Activated CD8-positive, alpha-beta memory T cell treated with anti-CD3 and anti-CD28 coated beads, Interleukin-2, amount 50 U/mL, for 24 hours (primary cell): ENCODE results near the gene ACAP1.
"Not testable (repeated sequence)": the region's sequence is repeated elsewhere in the genome, so short reads cannot be mapped to it uniquely, and the experiment has no call there.

ENCODE experiments used
- DNase-seq: peaks from one replicate; pipeline ENCODE4 v3.0.0-alpha.2; 2020; ENCODE audit errors: extremely low read depth

The ACAP1 gene

GRCh38 chr17:7328840-7329373 is 7.4 kb upstream of the ACAP1 start, which contains the start of gene NEURL4:
Gene NEURL4 (minus strand): TSS chr17:7329335. CDS start chr17:7329312, 23 bp downstream.
- DNase-seq: no peak

GRCh38 chr17:7329374-7329996 is 6.8 kb upstream of the ACAP1 start:
- peak; percentile 90 for DNase-seq

GRCh38 chr17:7329997-7330637 is 6.2 kb upstream of the ACAP1 start:
- peak; percentile 59 for DNase-seq

GRCh38 chr17:7330638-7331015 is 5.7 kb upstream of the ACAP1 start:
- no peak for DNase-seq

- DNase-seq: no peak
Observed at GRCh38 chr17:7332111-7332510, 4.2 kb upstream of the ACAP1 start.

GRCh38 chr17:7332600-7333069 is 3.7 kb upstream of the ACAP1 start:
- DNase-seq: not testable (repeated sequence)

GRCh38 chr17:7334938-7335538 is 1.3 kb upstream of the ACAP1 start:
- no peak for DNase-seq

- not testable (repeated sequence) for DNase-seq
Observed at GRCh38 chr17:7335765-7336164, 564 bp upstream of the ACAP1 start.

- DNase-seq: not testable (repeated sequence)
Observed at GRCh38 chr17:7337600-7337999, 1.3 kb downstream of the ACAP1 start.

GRCh38 chr17:7340179-7340578 is 3.9 kb downstream of the ACAP1 start:
- DNase-seq: no peak

GRCh38 chr17:7341842-7342241 is 5.5 kb downstream of the ACAP1 start:
- no peak for DNase-seq

- DNase-seq: no peak
Observed at GRCh38 chr17:7343250-7343649, 6.9 kb downstream of the ACAP1 start.

- no peak for DNase-seq
Observed at GRCh38 chr17:7346761-7347614, 10.7 kb downstream of the ACAP1 start.

GRCh38 chr17:7347630-7348477 is 11.5 kb downstream of the ACAP1 start:
- no peak for DNase-seq

GRCh38 chr17:7348478-7349242 is 12.3 kb downstream of the ACAP1 start:
- DNase-seq: no peak

- DNase-seq: no peak
Observed at GRCh38 chr17:7351665-7352502, 15.6 kb downstream of the ACAP1 start, which contains the start of gene KCTD11. Gene KCTD11 (plus strand): TSS chr17:7352162.

- no peak for DNase-seq
Observed at GRCh38 chr17:7352503-7352889, 16.2 kb downstream of the ACAP1 start.

GRCh38 chr17:7352910-7353635 is 16.7 kb downstream of the ACAP1 start:
- no peak for DNase-seq
